SU-DHL-6 (cell line): Measurements from ENCODE around the gene SYTL2.
"Not testable (repeated sequence)": the region's sequence is repeated elsewhere in the genome, so short reads cannot be mapped to it uniquely, and the experiment has no call there.

Experiments
- H2AFZ ChIP-seq: fragments of 200-600 bp; sonication (generic); 2 replicates; pipeline ENCODE4 v1.6.1; 2014; ENCODE audit warnings: low read depth, mild to moderate bottlenecking, moderate library complexity, mixed read lengths, antibody characterized with exemption, low read length; ENCODE audit not compliant: severe bottlenecking
- H3F3A ChIP-seq: fragments of 200-600 bp; shearing (Covaris generic); 2 replicates; pipeline ENCODE4 v1.6.0; 2016; ENCODE audit warnings: antibody characterized with exemption, mild to moderate bottlenecking; ENCODE audit not compliant: insufficient read depth
- H3K27ac ChIP-seq: fragments of 200-600 bp; sonication (generic); 2 replicates; pipeline ENCODE4 v1.5.1; 2016; ENCODE audit warnings: low read depth, mild to moderate bottlenecking, low read length, moderate library complexity, mixed read lengths
- H3K27me3 ChIP-seq: fragments of 200-600 bp; sonication (generic), shearing (Covaris generic); 2 replicates; pipeline ENCODE4 v1.6.0; 2014; ENCODE audit warnings: mild to moderate bottlenecking, low read length
- H3K36me3 ChIP-seq: fragments of 200-600 bp; sonication (generic); 2 replicates; pipeline ENCODE4 v1.6.1; 2014; ENCODE audit warnings: mild to moderate bottlenecking, low read length, mixed read lengths
- H3K4me2 ChIP-seq: fragments of 300-600, 200-600 bp; shearing (Covaris generic), sonication (generic); 2 replicates; pipeline ENCODE4 v1.6.0; 2014; ENCODE audit warnings: low read length, low read depth, mild to moderate bottlenecking; ENCODE audit not compliant: poor library complexity, severe bottlenecking
- H3K4me3 ChIP-seq: fragments of 200-600 bp; sonication (generic); 2 replicates; pipeline ENCODE4 v1.5.1; 2014; ENCODE audit warnings: antibody characterized with exemption, low read length, mild to moderate bottlenecking, mixed read lengths; ENCODE audit not compliant: insufficient read depth, poor library complexity, severe bottlenecking
- H3K79me2 ChIP-seq: fragments of 200-600 bp; sonication (generic); 2 replicates; pipeline ENCODE4 v1.6.1; 2014; ENCODE audit warnings: mild to moderate bottlenecking, low read length, moderate library complexity; ENCODE audit not compliant: insufficient read depth
- H3K9ac ChIP-seq: fragments of 200-600 bp; sonication (generic); 2 replicates; pipeline ENCODE4 v1.7.0; 2014; ENCODE audit warnings: mild to moderate bottlenecking, low read length
- H3K9me2 ChIP-seq: fragments of 200-600 bp; sonication (generic); replicated peaks from 2 replicates; pipeline ENCODE4 v1.6.1; 2014; ENCODE audit warnings: low read length; ENCODE audit not compliant: insufficient read depth
- H3K9me3 ChIP-seq: fragments of 200-600 bp; sonication (generic); 2 replicates; pipeline ENCODE4 v1.6.1; 2014; ENCODE audit warnings: low read length, mixed read lengths; ENCODE audit not compliant: insufficient read depth
- H4K20me1 ChIP-seq: fragments of 200-600 bp; sonication (generic); 2 replicates; pipeline ENCODE4 v1.6.1; 2014; ENCODE audit warnings: low read depth, mild to moderate bottlenecking, antibody characterized with exemption, low read length, moderate library complexity, mixed read lengths
- EZH2phosphoT487 ChIP-seq: fragments of 200-600 bp; sonication (generic), shearing (Covaris generic); conservative IDR thresholded peaks from 2 replicates; pipeline ENCODE4 v1.6.1; 2018; ENCODE audit warnings: mild to moderate bottlenecking, antibody characterized with exemption, low read length, moderate library complexity, mixed read lengths
- TF ChIP-seq, protein P1 (sequence below): fragments of 200-600 bp; sonication (generic); IDR thresholded peaks from one replicate; pipeline ENCODE4 v1.5.1; 2017; ENCODE audit warnings: antibody characterized with exemption, mild to moderate bottlenecking, low read length, moderate library complexity; ENCODE audit not compliant: insufficient read depth, poor library complexity, severe bottlenecking

SYTL2 gene

DNA sequence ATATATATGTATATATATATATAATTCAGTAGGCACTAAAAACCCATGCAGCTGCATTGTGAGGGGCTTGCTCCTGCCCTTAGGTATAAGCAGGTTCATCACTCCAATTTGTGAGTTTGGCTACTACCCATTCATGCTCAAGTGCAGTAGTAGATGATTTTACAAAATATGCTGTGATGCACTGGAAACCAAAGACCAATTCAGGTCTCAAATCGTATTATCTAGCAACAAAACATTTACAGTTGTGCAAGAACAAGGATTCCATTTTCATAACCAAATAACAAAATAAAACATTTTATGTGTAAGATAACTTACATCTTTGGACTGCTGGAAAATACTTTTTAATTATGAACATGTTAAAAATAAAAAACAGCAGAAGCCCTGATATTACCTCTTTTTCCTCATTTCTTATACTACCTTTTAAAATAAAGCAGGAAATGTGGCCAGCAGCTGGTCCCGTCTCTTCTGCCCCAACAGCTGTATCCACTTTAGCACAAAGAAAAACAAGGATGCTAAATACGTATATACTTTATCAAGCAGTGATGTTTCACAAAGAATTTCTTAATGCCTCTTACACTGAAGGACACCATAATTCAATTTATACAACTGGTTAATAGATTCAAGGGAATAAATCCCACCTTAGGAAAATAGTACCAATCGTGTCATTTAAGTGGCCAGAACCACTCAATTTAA lies 148.8 kb downstream of the SYTL2 start:
- H3K27ac ChIP-seq = no peak overlapping the region
- no peaks in the 10 kb centered on the region for H3K9me2 ChIP-seq
- TF ChIP-seq EZH2phosphoT487 = no peak
- TF ChIP-seq, protein P1, sequence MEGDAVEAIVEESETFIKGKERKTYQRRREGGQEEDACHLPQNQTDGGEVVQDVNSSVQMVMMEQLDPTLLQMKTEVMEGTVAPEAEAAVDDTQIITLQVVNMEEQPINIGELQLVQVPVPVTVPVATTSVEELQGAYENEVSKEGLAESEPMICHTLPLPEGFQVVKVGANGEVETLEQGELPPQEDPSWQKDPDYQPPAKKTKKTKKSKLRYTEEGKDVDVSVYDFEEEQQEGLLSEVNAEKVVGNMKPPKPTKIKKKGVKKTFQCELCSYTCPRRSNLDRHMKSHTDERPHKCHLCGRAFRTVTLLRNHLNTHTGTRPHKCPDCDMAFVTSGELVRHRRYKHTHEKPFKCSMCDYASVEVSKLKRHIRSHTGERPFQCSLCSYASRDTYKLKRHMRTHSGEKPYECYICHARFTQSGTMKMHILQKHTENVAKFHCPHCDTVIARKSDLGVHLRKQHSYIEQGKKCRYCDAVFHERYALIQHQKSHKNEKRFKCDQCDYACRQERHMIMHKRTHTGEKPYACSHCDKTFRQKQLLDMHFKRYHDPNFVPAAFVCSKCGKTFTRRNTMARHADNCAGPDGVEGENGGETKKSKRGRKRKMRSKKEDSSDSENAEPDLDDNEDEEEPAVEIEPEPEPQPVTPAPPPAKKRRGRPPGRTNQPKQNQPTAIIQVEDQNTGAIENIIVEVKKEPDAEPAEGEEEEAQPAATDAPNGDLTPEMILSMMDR = no peak
- peaks cover 62% of the 10 kb centered on the region for H4K20me1 ChIP-seq
- no peaks in the 10 kb centered on the region for H3K9me3 ChIP-seq
- H3K27me3 ChIP-seq = no peaks in the 10 kb centered on the region
- peak overlapping the region; percentile 100 for H3K9ac ChIP-seq
- peak overlapping the region; percentile 74 for H3K4me2 ChIP-seq
- peaks cover 61% of the 10 kb centered on the region for H3K36me3 ChIP-seq
- H3F3A ChIP-seq = peaks cover 32% of the 10 kb centered on the region
- peak overlapping the region; percentile 61 for H3K4me3 ChIP-seq
- no peak overlapping the region for H2AFZ ChIP-seq
- H3K79me2 ChIP-seq = peaks cover 76% of the 10 kb centered on the region

DNA sequence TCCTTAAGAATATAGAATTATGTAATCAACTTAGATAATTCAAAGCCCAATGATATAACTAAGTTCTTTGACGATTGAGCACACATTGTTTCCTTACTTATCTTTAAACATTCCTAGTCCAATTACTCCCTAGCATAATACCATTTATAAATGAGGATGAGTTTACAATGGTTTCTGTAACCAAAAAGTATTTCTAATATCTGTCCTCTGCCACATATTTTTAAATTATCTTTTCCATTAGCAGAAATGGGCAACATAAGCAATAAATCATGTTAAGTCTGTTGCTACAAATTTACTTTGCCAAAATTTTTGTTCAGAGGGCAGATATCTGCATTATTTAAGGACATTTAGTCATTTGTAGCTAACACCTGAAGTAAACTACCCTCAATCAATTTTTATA lies 152.8 kb downstream of the SYTL2 start:
- no peak for TF ChIP-seq EZH2phosphoT487
- TF ChIP-seq, protein P1 = no peak
- Histone ChIP-seq H3K9me2 (no peaks in the 10 kb centered on the region), H3K79me2 (peaks cover 64% of the 10 kb centered on the region), H3K27ac (no peak overlapping the region), H3K4me2 (no peak overlapping the region), H3K4me3 (no peak overlapping the region), H3K9me3 (no peaks in the 10 kb centered on the region), H3K27me3 (no peaks in the 10 kb centered on the region), H3F3A (peaks cover 59% of the 10 kb centered on the region), H3K36me3 (peaks cover 78% of the 10 kb centered on the region), H2AFZ (no peak overlapping the region), H3K9ac (no peak overlapping the region), H4K20me1 (peaks cover 67% of the 10 kb centered on the region)

DNA sequence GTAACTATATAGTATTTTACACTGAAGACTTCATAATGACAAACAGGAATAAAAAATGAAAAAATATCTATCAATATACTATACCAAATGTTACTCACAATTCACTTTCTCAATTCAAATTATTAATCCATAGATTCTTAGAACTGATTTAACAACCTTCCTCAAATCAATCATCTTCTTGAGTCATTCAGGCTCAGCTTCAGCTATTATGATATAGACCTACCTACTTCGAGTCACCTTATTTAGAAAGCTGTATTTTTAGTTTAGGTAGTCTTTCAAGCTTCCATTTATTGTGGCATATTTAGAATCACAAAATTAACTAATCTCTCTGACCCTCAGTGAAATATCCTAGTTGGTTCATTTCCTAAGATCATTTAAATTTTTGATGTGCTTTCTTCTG lies 154.2 kb downstream of the SYTL2 start:
- Histone ChIP-seq H2AFZ (no peak overlapping the region), H3K9ac (no peak overlapping the region), H3K9me3 (no peaks in the 10 kb centered on the region), H3K27ac (no peak overlapping the region), H3K79me2 (peaks cover 50% of the 10 kb centered on the region), H3F3A (peaks cover 72% of the 10 kb centered on the region), H3K4me3 (no peak overlapping the region), H3K9me2 (no peaks in the 10 kb centered on the region), H3K36me3 (peaks cover 66% of the 10 kb centered on the region), H4K20me1 (peaks cover 54% of the 10 kb centered on the region), H3K27me3 (no peaks in the 10 kb centered on the region), H3K4me2 (no peak overlapping the region)
- TF ChIP-seq EZH2phosphoT487 = no peak
- TF ChIP-seq, protein P1 = no peak

DNA sequence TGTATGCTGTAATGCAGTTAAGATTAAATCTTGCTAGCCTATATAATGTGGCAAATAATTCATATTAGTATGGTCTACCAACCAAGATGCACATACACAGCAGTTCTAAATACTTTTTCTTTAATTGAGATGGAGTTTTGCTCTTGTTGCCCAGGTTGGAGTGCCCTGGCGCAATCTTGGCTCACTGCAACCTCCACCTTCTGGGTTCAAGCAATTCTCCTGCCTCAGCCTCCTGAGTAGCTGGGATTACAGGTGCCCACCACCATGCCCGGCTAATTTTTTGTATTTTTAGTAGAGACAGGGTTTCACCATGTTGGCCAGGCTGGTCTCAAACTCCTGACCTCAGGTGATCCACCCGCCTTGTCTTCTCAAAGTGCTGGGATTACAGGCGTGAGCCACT lies 156.6 kb downstream of the SYTL2 start:
- Histone ChIP-seq H3K79me2 (peaks cover 28% of the 10 kb centered on the region), H3F3A (peaks cover 75% of the 10 kb centered on the region), H4K20me1 (peaks cover 30% of the 10 kb centered on the region), H3K36me3 (peaks cover 44% of the 10 kb centered on the region)
- not testable (repeated sequence) for H3K9ac ChIP-seq, H3K4me2 ChIP-seq, H3K27ac ChIP-seq, H3K9me3 ChIP-seq, H3K4me3 ChIP-seq, H2AFZ ChIP-seq, H3K27me3 ChIP-seq, H3K9me2 ChIP-seq
